Islet precursor cell (in vitro differentiated cells): Measurements from ENCODE around the gene FAM47B.
A peak's percentile ranks its signal among the peaks of the same experiment; 100 is the strongest.

ENCODE experiments used
- DNase-seq: peaks from one replicate; pipeline ENCODE4 v3.0.0-alpha.2; 2018

Gene FAM47B

GRCh38 chrX:34942496-34942895, at the start of gene FAM47B:
FAM47B (plus strand) TSS chrX:34942796; CDS start chrX:34942832, 36 bp downstream.
- DNase-seq: no peak

- no peak for DNase-seq
These were observed 48.9 kb upstream of the FAM47B start for GRCh38 chrX:34893741-34894140.

- no peak for DNase-seq
These were observed 41.9 kb upstream of the FAM47B start for GRCh38 chrX:34900691-34901090.

- DNase-seq: no peak
These were observed 40.8 kb upstream of the FAM47B start for GRCh38 chrX:34901761-34902160.

- no peak for DNase-seq
These were observed 39.3 kb upstream of the FAM47B start for GRCh38 chrX:34903316-34903715.

GRCh38 chrX:34909151-34909550, 33.4 kb upstream of the FAM47B start:
- DNase-seq: no peak

- no peak for DNase-seq
These were observed 27.0 kb upstream of the FAM47B start for GRCh38 chrX:34915463-34916225.

- no peak for DNase-seq
These were observed 25.4 kb upstream of the FAM47B start for GRCh38 chrX:34917146-34917545.

- DNase-seq: no peak
These were observed 24.4 kb upstream of the FAM47B start for GRCh38 chrX:34918091-34918736.

GRCh38 chrX:34918856-34919255, 23.7 kb upstream of the FAM47B start:
- DNase-seq: peak; percentile 57

GRCh38 chrX:34927866-34928265, 14.7 kb upstream of the FAM47B start:
- no peak for DNase-seq

- no peak for DNase-seq
These were observed 639 bp downstream of the FAM47B start for GRCh38 chrX:34943235-34943634.

- DNase-seq: no peak
These were observed 14.3 kb downstream of the FAM47B start for GRCh38 chrX:34956916-34957315.

GRCh38 chrX:34961662-34962061, 19.1 kb downstream of the FAM47B start:
- no peak for DNase-seq

- no peak for DNase-seq
These were observed 29.6 kb downstream of the FAM47B start for GRCh38 chrX:34972206-34972605.

- DNase-seq: no peak
These were observed 35.6 kb downstream of the FAM47B start for GRCh38 chrX:34978171-34978570.

- DNase-seq: no peak
These were observed 45.0 kb downstream of the FAM47B start for GRCh38 chrX:34987646-34988045.
